HCT116 (cell line): Measurements from ENCODE around the gene LLGL2.

Experiments
- ATF3 ChIP-seq: IDR thresholded peaks from 2 replicates; pipeline ENCODE4 v1.6.1; 2012
- CBX3 ChIP-seq: IDR thresholded peaks from 2 replicates; pipeline ENCODE4 v1.6.1; 2012; ENCODE audit warnings: low read depth
- CTCF ChIP-seq, 3 experiments: fragments of 200-600 bp in 1 of 3; sonication (generic) in 1 of 3; IDR thresholded peaks in 2 of 3; conservative IDR thresholded peaks in 1 of 3; 2 replicates each; pipeline ENCODE4 v1.5.1; 2012 to 2017; ENCODE audit warnings: low read depth in 2 of 3, low read length in 2 of 3, antibody characterized with exemption in 1 of 3, borderline replicate concordance in 1 of 3, control low read depth in 1 of 3, mild to moderate bottlenecking in 1 of 3, mixed read lengths in 1 of 3, mixed run types in 1 of 3, moderate library complexity in 1 of 3; ENCODE audit not compliant: insufficient read depth in 1 of 3
- POLR2A ChIP-seq: IDR thresholded peaks from 2 replicates; pipeline ENCODE4 v1.7.0; 2011; ENCODE audit warnings: borderline replicate concordance; ENCODE audit not compliant: insufficient read depth, insufficient read length; ENCODE audit errors: extremely low read depth

GRCh38 chr17:75503337-75503950 is 22.1 kb upstream of the LLGL2 start:
- TF ChIP-seq CTCF (IDR thresholded peaks at IDR 0.05 in 2 of 3, conservative IDR thresholded peaks at IDR 0.05 in 1 of 3; ENCODE audit: borderline replicate concordance in 1 of 3, insufficient read depth in 1 of 3, low read depth in 2 of 3, low read length in 2 of 3) (no peak), POLR2A (no peak), CBX3 (no peak), ATF3 (no peak)
